ENCODE data around the gene BCL6.

Gene BCL6

GRCh38 chr3:187717572-187717971, 27.7 kb downstream of the BCL6 start:
- no peak for TF ChIP-seq CTCF (IDR thresholded peaks at IDR 0.05)

GRCh38 chr3:187714404-187714979, 30.8 kb downstream of the BCL6 start:
- TF ChIP-seq CTCF (IDR thresholded peaks at IDR 0.05): peak; percentile 88

DNA sequence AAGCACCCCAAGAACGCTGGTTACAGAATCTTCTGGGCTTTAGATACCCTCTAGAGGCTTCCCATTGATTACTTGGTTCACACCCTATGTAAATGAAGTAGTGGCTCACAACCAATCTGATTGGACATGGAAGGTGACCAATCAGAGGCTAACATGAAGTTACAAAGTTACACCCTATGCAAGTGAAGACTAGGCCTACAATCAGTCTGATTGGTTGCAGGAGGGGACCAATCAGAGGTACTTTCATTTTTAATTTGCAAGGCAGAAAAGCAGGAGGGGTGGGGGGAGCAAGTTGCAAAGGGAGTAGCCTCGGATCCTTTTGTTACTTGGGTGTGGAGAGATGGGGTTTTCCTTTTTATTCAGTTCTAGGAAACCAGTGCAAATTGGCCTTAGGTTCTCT, 31.8 kb downstream of the BCL6 start:
- TF ChIP-seq CTCF (IDR thresholded peaks at IDR 0.05): no peak

GRCh38 chr3:187709155-187709554, 36.1 kb downstream of the BCL6 start:
- TF ChIP-seq CTCF (IDR thresholded peaks at IDR 0.05): no peak

GRCh38 chr3:187708696-187709095, 36.6 kb downstream of the BCL6 start:
- no peak for TF ChIP-seq CTCF (IDR thresholded peaks at IDR 0.05)

- TF ChIP-seq CTCF (IDR thresholded peaks at IDR 0.05): no peak
These were observed 38.3 kb downstream of the BCL6 start for GRCh38 chr3:187706971-187707370.

DNA sequence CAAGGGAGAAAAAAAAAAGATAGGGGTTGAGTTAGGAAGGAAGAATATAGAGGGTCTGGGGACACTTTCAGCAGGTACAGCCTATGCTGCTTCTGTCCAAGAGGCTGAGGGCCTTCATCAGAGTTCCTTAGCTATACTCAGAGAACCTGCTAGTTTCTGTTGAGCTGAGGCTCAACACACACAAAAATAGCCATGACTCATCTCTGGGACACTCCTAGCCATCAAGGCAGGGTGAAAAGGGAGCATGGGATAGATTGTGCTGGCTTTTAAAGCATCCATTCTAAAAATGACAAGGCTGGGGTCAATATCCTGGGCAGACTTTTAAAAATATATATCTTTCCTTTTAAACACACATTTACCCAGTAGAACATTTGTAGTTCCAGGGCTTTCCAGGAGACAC, 40.1 kb downstream of the BCL6 start:
- no peak for TF ChIP-seq CTCF (IDR thresholded peaks at IDR 0.05)

- TF ChIP-seq CTCF (IDR thresholded peaks at IDR 0.05): no peak
These were observed 42.7 kb downstream of the BCL6 start, which contains the start of gene RTP2 for GRCh38 chr3:187702507-187703033. Gene RTP2, minus strand, starts transcription at chr3:187702557. Its CDS starts 429 bp downstream, at chr3:187702128.

All from LNCAP (cell line).